ENCODE results near the gene FASN.

Gene FASN

DNA sequence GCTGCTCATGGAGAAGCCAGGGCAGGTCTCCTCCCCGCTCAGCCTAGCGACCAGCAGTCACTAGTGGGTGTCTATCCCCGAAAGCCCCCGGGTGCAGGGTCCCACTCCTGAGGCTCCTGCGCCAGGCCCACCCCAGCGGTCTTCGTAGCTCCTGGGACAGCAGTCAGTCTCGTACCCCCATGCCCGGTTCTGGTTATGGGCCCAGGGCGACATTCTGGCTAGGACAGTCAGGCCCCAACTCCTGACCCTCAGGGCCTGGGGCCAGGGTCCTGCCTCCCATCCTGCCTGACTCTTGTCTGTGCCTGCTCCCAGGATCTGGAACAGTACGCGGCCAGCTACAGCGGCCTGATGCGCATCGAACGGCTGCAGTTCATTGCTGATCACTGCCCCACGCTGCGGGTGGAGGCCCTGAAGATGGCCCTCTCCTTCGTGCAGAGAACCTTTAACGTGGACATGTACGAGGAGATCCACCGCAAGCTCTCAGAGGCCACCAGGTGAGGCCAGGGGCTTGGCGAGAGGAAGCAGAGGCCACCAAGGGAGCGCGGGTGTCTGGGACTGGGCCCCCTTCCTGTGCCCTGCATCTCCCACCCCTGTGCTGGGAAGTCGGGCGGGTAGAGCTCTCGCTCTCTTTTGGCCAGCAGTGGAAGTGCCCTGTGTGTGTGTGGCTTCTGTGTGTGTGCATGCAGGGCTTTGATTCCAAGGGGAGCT, 44.3 kb downstream of the FASN start:
- no peak overlapping the region for H2AFZ ChIP-seq (ENCODE audit: low read depth, low read length)
- H3K4me2 ChIP-seq (ENCODE audit: low read length) = no peak overlapping the region; the same call in 1 of the 2 replicates
- H3K36me3 ChIP-seq (replicated peaks; ENCODE audit: low read depth, low read length) = peaks cover 15% of the 10 kb centered on the region
- no peaks in the 10 kb centered on the region for H3K27me3 ChIP-seq (ENCODE audit: low read depth, low read length)
- peaks cover 18% of the 10 kb centered on the region for H3K79me2 ChIP-seq (ENCODE audit: low read length)
- no peak overlapping the region for H3K9ac ChIP-seq (ENCODE audit: low read length)
- no peak overlapping the region for H3K27ac ChIP-seq (ENCODE audit: low read length)
- H3K4me3 ChIP-seq (ENCODE audit: low read length) = no peak overlapping the region
- H4K20me1 ChIP-seq (ENCODE audit: insufficient read depth, low read length) = peaks cover 7% of the 10 kb centered on the region; the same call in 1 of the 2 replicates
- TF ChIP-seq CTCF (IDR thresholded peaks at IDR 0.05; ENCODE audit: low read depth, low read length) = no peak
- TF ChIP-seq EZH2phosphoT487 (IDR thresholded peaks at IDR 0.05; ENCODE audit: low read depth) = no peak
- H3K9me3 ChIP-seq (ENCODE audit: insufficient read depth, low read length) = no peaks in the 10 kb centered on the region
- H3K4me1 ChIP-seq (ENCODE audit: low read length) = peaks cover 13% of the 10 kb centered on the region

GRCh38 chr17:82053130-82053529, 44.9 kb downstream of the FASN start:
- Histone ChIP-seq H3K9ac (ENCODE audit: low read length) (no peak overlapping the region), H3K27ac (ENCODE audit: low read length) (no peak overlapping the region), H3K4me3 (ENCODE audit: low read length) (peak overlapping the region; percentile 100)

DNA sequence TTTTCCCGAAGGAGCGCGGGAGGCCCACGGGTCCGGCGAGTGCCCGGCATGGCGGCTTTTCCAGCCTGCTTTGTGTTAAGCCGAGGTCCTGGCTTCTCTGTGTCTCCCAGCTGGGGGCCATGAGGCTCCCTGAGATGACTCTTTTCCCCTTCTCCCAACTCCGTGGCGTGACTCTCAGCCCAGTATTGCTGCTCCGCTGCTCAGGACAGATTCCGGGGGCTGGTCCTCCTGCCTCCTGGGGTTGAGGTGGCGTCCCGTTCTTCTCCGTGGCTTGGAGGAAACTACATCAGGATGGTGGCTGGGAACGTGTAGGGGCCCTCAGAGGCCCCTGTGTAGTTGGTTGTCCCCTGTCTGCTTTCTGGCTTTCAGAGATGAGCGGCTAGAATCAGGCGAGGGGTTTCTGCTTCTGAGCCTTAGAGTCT, 45.4 kb downstream of the FASN start:
- no peak overlapping the region for H3K27ac ChIP-seq (ENCODE audit: low read length)
- H3K4me3 ChIP-seq (ENCODE audit: low read length) = peak overlapping the region; percentile 100
- H4K20me1 ChIP-seq (ENCODE audit: insufficient read depth, low read length) = peaks cover 7% of the 10 kb centered on the region; the same call in 1 of the 2 replicates
- H3K36me3 ChIP-seq (replicated peaks; ENCODE audit: low read depth, low read length) = peaks cover 9% of the 10 kb centered on the region
- H3K4me2 ChIP-seq (ENCODE audit: low read length) = peak overlapping the region; percentile 98
- TF ChIP-seq CTCF (IDR thresholded peaks at IDR 0.05; ENCODE audit: low read depth, low read length) = no peak
- no peak for TF ChIP-seq EZH2phosphoT487 (IDR thresholded peaks at IDR 0.05; ENCODE audit: low read depth)
- H3K27me3 ChIP-seq (ENCODE audit: low read depth, low read length) = no peaks in the 10 kb centered on the region
- H3K9ac ChIP-seq (ENCODE audit: low read length) = peak overlapping the region; percentile 76
- H3K4me1 ChIP-seq (ENCODE audit: low read length) = peaks cover 13% of the 10 kb centered on the region
- no peaks in the 10 kb centered on the region for H3K9me3 ChIP-seq (ENCODE audit: insufficient read depth, low read length)
- peaks cover 18% of the 10 kb centered on the region for H3K79me2 ChIP-seq (ENCODE audit: low read length)
- no peak overlapping the region for H2AFZ ChIP-seq (ENCODE audit: low read depth, low read length)

More at GRCh38 chr17:82053130-82053529, 44.9 kb downstream of the FASN start:
- Histone ChIP-seq H4K20me1 (ENCODE audit: insufficient read depth, low read length) (peaks cover 7% of the 10 kb centered on the region; the same call in 1 of the 2 replicates), H2AFZ (ENCODE audit: low read depth, low read length) (no peak overlapping the region), H3K27me3 (ENCODE audit: low read depth, low read length) (no peaks in the 10 kb centered on the region), H3K4me2 (ENCODE audit: low read length) (peak overlapping the region; percentile 98), H3K4me1 (ENCODE audit: low read length) (peaks cover 13% of the 10 kb centered on the region), H3K36me3 (replicated peaks; ENCODE audit: low read depth, low read length) (peaks cover 12% of the 10 kb centered on the region), H3K79me2 (ENCODE audit: low read length) (peaks cover 18% of the 10 kb centered on the region), H3K9me3 (ENCODE audit: insufficient read depth, low read length) (no peaks in the 10 kb centered on the region)
- TF ChIP-seq CTCF (IDR thresholded peaks at IDR 0.05; ENCODE audit: low read depth, low read length) = no peak
- no peak for TF ChIP-seq EZH2phosphoT487 (IDR thresholded peaks at IDR 0.05; ENCODE audit: low read depth)

DNA sequence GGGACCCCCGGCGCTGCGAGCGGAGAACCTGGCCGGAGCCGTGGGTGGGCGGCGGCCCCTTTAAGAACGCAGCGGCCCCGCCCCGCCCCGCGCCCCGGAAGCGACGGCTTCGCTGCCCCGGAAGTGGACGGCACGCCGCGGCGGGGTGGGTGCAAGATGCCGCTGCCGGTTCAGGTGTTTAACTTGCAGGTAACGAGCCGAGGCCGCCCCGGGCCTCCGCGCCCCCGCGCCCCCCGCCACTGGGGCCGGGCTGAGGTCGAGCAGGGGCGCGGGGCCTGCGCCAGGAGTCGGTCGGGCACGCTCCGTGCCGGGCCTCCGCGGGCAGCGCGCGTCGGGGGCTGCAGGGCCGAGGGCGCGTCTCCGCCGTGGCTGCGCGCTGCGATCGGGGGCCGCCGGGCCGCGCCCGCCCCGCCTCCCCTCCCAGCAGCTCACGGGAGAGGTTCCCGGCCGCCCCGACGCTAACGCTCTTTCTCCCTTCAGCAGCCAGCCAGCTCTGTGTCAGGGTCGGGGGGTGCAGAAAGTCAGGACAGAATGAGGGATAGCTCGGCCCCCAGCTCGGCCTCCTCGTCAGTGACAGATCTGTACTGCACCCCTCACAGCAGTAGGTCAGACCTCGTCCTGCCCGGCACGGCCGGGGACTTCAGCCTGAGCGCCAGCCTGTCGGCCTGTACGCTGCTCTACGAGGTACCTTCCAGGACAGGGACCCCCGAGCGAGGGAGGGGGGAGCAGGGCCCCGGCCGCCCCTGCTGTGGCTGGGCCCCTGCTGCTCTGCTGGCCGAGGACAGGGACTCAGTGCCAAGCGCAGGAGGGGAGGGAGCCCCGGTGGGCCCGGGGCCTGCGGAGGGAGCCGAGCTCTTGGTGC, 46.0 kb downstream of the FASN start, which contains the start of the genes GPS1 and RFNG:
Gene GPS1 (plus strand): TSS at position 123 of the 862 bp plus-strand sequence. CDS start 34 bp downstream, at position 157.
Gene RFNG (minus strand): TSS at position 36 of the 862 bp plus-strand sequence. CDS start 45 bp downstream, outside the sequence.
- Histone ChIP-seq H2AFZ (ENCODE audit: low read depth, low read length) (no peak within 1 kb of the TSS), H3K27ac (ENCODE audit: low read length) (no peak within 1 kb of the TSS), H3K4me3 (ENCODE audit: low read length) (peak within 1 kb of the TSS; percentile 100), H3K4me2 (ENCODE audit: low read length) (peak within 1 kb of the TSS; percentile 98), H4K20me1 (ENCODE audit: insufficient read depth, low read length) (peaks cover 7% of the 10 kb centered on the region; the same call in 1 of the 2 replicates), H3K79me2 (ENCODE audit: low read length) (peaks cover 18% of the 10 kb centered on the region), H3K9ac (ENCODE audit: low read length) (peak within 1 kb of the TSS; percentile 76), H3K9me3 (ENCODE audit: insufficient read depth, low read length) (no peaks in the 10 kb centered on the region), H3K27me3 (ENCODE audit: low read depth, low read length) (no peaks in the 10 kb centered on the region), H3K4me1 (ENCODE audit: low read length) (peaks cover 13% of the 10 kb centered on the region), H3K36me3 (replicated peaks; ENCODE audit: low read depth, low read length) (peaks cover 8% of the 10 kb centered on the region)
- no peak for TF ChIP-seq EZH2phosphoT487 (IDR thresholded peaks at IDR 0.05; ENCODE audit: low read depth)
- TF ChIP-seq CTCF (IDR thresholded peaks at IDR 0.05; ENCODE audit: low read depth, low read length) = no peak
